Neuronal stem cell (in vitro differentiated cells): Measurements from ENCODE around the gene AFF3.

Experiments
- DNase-seq: peaks from one replicate; pipeline ENCODE4 v3.0.0-alpha.2; 2013; ENCODE audit warnings: low spot score
- H2AFZ ChIP-seq: one replicate; pipeline ENCODE4 v1.6.1; 2013; ENCODE audit warnings: mild to moderate bottlenecking, low read length, inconsistent platforms
- H2AK5ac ChIP-seq: 2 replicates; pipeline ENCODE4 v1.6.1; 2013; ENCODE audit warnings: low read depth, mild to moderate bottlenecking, inconsistent platforms, low read length, moderate library complexity, mixed read lengths
- H2BK120ac ChIP-seq: 2 replicates; pipeline ENCODE4 v1.6.1; 2013; ENCODE audit warnings: low read depth, mild to moderate bottlenecking, inconsistent platforms, low read length, moderate library complexity, mixed read lengths
- H2BK12ac ChIP-seq: one replicate; pipeline ENCODE4 v1.6.1; 2013; ENCODE audit warnings: low read length, inconsistent platforms
- H2BK15ac ChIP-seq: 2 replicates; pipeline ENCODE4 v1.6.1; 2013; ENCODE audit warnings: mild to moderate bottlenecking, low read length, inconsistent platforms, mixed read lengths
- H2BK5ac ChIP-seq: one replicate; pipeline ENCODE4 v1.6.1; 2013; ENCODE audit warnings: inconsistent platforms, mild to moderate bottlenecking, low read length, moderate library complexity
- H3K14ac ChIP-seq: one replicate; pipeline ENCODE4 v1.6.1; 2013; ENCODE audit warnings: low read length, inconsistent platforms
- H3K18ac ChIP-seq: 2 replicates; pipeline ENCODE4 v1.6.1; 2013; ENCODE audit warnings: low read length, inconsistent platforms
- H3K23ac ChIP-seq: 2 replicates; pipeline ENCODE4 v1.6.1; 2013; ENCODE audit warnings: low read depth, mild to moderate bottlenecking, mixed read lengths, low read length, inconsistent platforms; ENCODE audit not compliant: poor library complexity
- H3K27ac ChIP-seq: replicated peaks from 3 replicates; pipeline ENCODE4 v1.5.1; 2013; ENCODE audit warnings: low read length, inconsistent platforms
- H3K27me3 ChIP-seq, 3 experiments: 2 replicates each; pipeline ENCODE4 v1.6.1; 2013; ENCODE audit warnings: low read length in 3 of 3, mild to moderate bottlenecking in 2 of 3, inconsistent platforms in 1 of 3, low read depth in 1 of 3, mixed read lengths in 1 of 3, moderate library complexity in 1 of 3; ENCODE audit not compliant: control insufficient read depth in 3 of 3, insufficient read depth in 3 of 3
- H3K36me3 ChIP-seq, 2 donors: replicated peaks in 1 of 2; 2 replicates each; pipeline ENCODE4 v1.6.1; 2013; ENCODE audit warnings: low read length in 2 of 2; ENCODE audit not compliant: control insufficient read depth in 2 of 2, insufficient read depth in 2 of 2
- H3K4ac ChIP-seq: 2 replicates; pipeline ENCODE4 v1.6.1; 2013; ENCODE audit warnings: inconsistent platforms, mild to moderate bottlenecking, low read length, moderate library complexity
- H3K4me1 ChIP-seq, 2 donors: 1 replicate in 1 of 2; 2 replicates in 1 of 2; pipeline ENCODE4 v1.6.1; 2013; ENCODE audit warnings: low read length in 2 of 2, low read depth in 1 of 2; ENCODE audit not compliant: control insufficient read depth in 2 of 2, insufficient read depth in 1 of 2
- H3K4me2 ChIP-seq: one replicate; pipeline ENCODE4 v1.6.1; 2013; ENCODE audit warnings: mild to moderate bottlenecking, low read length, inconsistent platforms; ENCODE audit not compliant: insufficient read depth, poor library complexity, severe bottlenecking
- H3K4me3 ChIP-seq, 2 donors: 2 replicates each; pipeline ENCODE4 v1.5.1; 2013; ENCODE audit warnings: low read length in 2 of 2, mild to moderate bottlenecking in 2 of 2, inconsistent platforms in 1 of 2, moderate library complexity in 1 of 2
- H3K79me1 ChIP-seq: one replicate; pipeline ENCODE4 v1.6.1; 2013; ENCODE audit warnings: low read depth, mild to moderate bottlenecking, inconsistent platforms, low read length, moderate library complexity
- H3K9ac ChIP-seq: one replicate; pipeline ENCODE4 v1.6.1; 2013; ENCODE audit warnings: mild to moderate bottlenecking, low read depth, low read length, inconsistent platforms; ENCODE audit not compliant: poor library complexity
- H3K9me3 ChIP-seq, 2 donors: replicated peaks in 1 of 2; 2 replicates each; pipeline versions ENCODE3 to v1.6.1; 2013; ENCODE audit warnings: low read length in 2 of 2, mild to moderate bottlenecking in 2 of 2, inconsistent platforms in 1 of 2, low read depth in 1 of 2, mixed read lengths in 1 of 2, moderate library complexity in 1 of 2; ENCODE audit not compliant: control insufficient read depth in 2 of 2, insufficient read depth in 1 of 2
- H4K8ac ChIP-seq: one replicate; pipeline ENCODE4 v1.6.1; 2013; ENCODE audit warnings: low read depth, mild to moderate bottlenecking, inconsistent platforms, low read length, moderate library complexity
- H4K91ac ChIP-seq: one replicate; pipeline ENCODE4 v1.6.1; 2013; ENCODE audit warnings: low read length, low read depth, mild to moderate bottlenecking, inconsistent platforms; ENCODE audit not compliant: poor library complexity
- WGBS, 2 donors: extraction: QIAGEN DNeasy Blood & Tissue Kit; methylation state at CpG; one replicate each; pipeline ENCODE4 v1.1.7; 2013; ENCODE audit warnings: missing lambda C conversion rate in 2 of 2, mixed read lengths in 1 of 2; ENCODE audit not compliant: insufficient read length in 2 of 2, insufficient replicate concordance in 1 of 2; ENCODE audit errors: extremely low coverage in 2 of 2; 5-methylcytosine and 5-hydroxymethylcytosine counted together

The AFF3 gene

DNA sequence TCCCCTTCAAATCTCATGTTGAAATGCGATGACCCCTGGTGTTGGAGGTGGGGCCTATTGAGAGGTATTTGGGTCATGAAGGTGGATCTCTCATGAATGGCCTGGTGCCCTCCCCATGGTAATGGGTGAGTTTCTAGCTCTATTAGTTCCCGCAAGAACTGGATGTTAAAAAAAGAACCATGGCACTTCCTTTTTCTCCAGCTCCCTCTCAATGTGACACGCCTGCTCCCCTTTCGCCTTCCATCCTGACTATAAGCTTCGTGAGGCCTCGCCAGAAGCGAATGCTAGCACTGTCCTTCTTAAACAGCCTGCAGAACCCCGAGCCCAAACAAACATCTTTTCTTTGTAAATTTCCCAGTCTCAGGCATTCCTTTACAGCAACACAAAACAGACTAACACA is 349.4 kb downstream of the AFF3 start:
- no peak overlapping the region for H3K9ac ChIP-seq
- no CpG with 5 or more reads among the region's 8 CpGs for WGBS, 2 donors
- H3K4me1 ChIP-seq = no peaks in the 10 kb centered on the region
- no peak overlapping the region for H2AFZ ChIP-seq
- H3K4me3 ChIP-seq = no peak overlapping the region
- H3K4me2 ChIP-seq = no peak overlapping the region
- DNase-seq = no peak
- no peaks in the 10 kb centered on the region for H3K36me3 ChIP-seq
- H4K8ac ChIP-seq = no peak overlapping the region
- no peak overlapping the region for H3K4ac ChIP-seq
- no peak overlapping the region for H3K27ac ChIP-seq
- H3K9me3 ChIP-seq = peaks cover 0 to 13% of the 10 kb centered on the region in 2 donors
- no peak overlapping the region for H3K14ac ChIP-seq
- no peak overlapping the region for H4K91ac ChIP-seq
- H2BK120ac ChIP-seq = no peak overlapping the region
- no peak overlapping the region for H3K23ac ChIP-seq
- H3K27me3 ChIP-seq = no peaks in the 10 kb centered on the region
- no peak overlapping the region for H2BK5ac ChIP-seq
- H2BK12ac ChIP-seq = no peak overlapping the region
- H3K79me1 ChIP-seq = no peaks in the 10 kb centered on the region
- no peak overlapping the region for H2BK15ac ChIP-seq
- no peak overlapping the region for H3K18ac ChIP-seq
- H2AK5ac ChIP-seq = no peak overlapping the region

DNA sequence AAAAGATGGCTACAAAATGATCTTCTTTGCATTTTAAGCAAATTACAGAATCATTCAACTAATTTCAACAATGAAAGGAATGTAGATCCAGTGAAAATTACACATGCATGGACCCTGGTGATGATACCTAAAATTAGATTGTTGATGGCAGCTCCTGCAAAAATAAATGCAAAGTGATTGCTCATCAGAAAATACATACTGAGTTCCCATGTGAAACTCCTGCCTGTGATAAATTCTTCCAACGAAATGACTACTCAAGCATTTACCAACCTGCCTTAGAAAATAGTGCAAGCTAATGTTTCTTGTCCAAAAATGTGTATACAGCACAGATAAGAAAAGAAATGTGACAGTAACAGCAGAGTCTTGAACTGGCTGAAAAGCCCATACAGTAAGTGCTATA is 352.5 kb downstream of the AFF3 start:
- WGBS, 2 donors = no CpG with 5 or more reads among the region's 1 CpG
- Histone ChIP-seq H3K4ac (no peak overlapping the region), H2BK120ac (no peak overlapping the region), H2AFZ (no peak overlapping the region), H3K4me2 (no peak overlapping the region), H4K8ac (no peak overlapping the region), H3K79me1 (no peaks in the 10 kb centered on the region), H2AK5ac (no peak overlapping the region), H3K9ac (no peak overlapping the region), H3K27ac (no peak overlapping the region), H3K36me3 (no peaks in the 10 kb centered on the region), H2BK5ac (no peak overlapping the region), H3K4me3 (no peak overlapping the region), H3K18ac (no peak overlapping the region), H3K9me3 (no peaks in the 10 kb centered on the region), H3K14ac (no peak overlapping the region), H2BK12ac (no peak overlapping the region), H3K4me1 (no peaks in the 10 kb centered on the region), H3K27me3 (no peaks in the 10 kb centered on the region), H2BK15ac (no peak overlapping the region), H4K91ac (no peak overlapping the region), H3K23ac (no peak overlapping the region)
- no peak for DNase-seq

DNA sequence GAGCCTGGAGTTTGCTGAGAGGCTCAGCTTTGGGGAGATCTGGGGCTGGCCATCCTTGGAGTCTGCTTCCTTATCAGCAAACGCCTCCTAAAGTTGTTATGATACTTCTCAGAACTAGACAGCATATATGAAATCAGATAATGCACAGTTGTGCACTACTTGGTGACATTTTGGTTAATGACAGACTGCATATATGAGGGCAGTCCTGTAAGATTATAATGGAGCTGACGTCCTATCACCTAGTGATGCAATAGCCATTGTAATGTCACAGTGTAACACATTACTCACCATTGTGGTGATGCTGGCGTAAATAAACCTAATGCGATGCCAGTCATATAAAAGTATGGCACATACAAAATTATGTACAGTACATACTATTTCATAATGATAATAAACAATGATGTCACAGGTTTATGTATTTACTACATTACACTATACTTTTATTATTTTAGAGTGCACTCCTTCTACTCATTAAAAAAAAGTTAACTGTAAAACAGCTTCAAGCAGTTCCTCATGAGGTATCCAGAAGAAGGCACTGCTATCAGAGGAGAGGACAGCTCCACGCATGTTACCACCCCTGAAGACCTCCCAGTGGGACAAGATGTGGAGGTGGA is 354.5 kb downstream of the AFF3 start:
- no peak overlapping the region for H3K4me3 ChIP-seq
- no peaks in the 10 kb centered on the region for H3K9me3 ChIP-seq
- no peak overlapping the region for H4K8ac ChIP-seq
- no peak overlapping the region for H2AFZ ChIP-seq
- no peak overlapping the region for H3K4ac ChIP-seq
- H3K9ac ChIP-seq = no peak overlapping the region
- no peak overlapping the region for H2BK15ac ChIP-seq
- H3K14ac ChIP-seq = no peak overlapping the region
- no peak overlapping the region for H2BK12ac ChIP-seq
- no peaks in the 10 kb centered on the region for H3K79me1 ChIP-seq
- H3K23ac ChIP-seq = no peak overlapping the region
- no peak overlapping the region for H3K18ac ChIP-seq
- no peak overlapping the region for H3K27ac ChIP-seq
- H2BK5ac ChIP-seq = no peak overlapping the region
- H3K27me3 ChIP-seq = no peaks in the 10 kb centered on the region
- H2BK120ac ChIP-seq = no peak overlapping the region
- H3K36me3 ChIP-seq = no peaks in the 10 kb centered on the region
- DNase-seq = no peak
- H3K4me1 ChIP-seq = no peaks in the 10 kb centered on the region
- H3K4me2 ChIP-seq = no peak overlapping the region
- WGBS, 2 donors = no CpG with 5 or more reads among the region's 5 CpGs
- H4K91ac ChIP-seq = no peak overlapping the region
- H2AK5ac ChIP-seq = no peak overlapping the region

DNA sequence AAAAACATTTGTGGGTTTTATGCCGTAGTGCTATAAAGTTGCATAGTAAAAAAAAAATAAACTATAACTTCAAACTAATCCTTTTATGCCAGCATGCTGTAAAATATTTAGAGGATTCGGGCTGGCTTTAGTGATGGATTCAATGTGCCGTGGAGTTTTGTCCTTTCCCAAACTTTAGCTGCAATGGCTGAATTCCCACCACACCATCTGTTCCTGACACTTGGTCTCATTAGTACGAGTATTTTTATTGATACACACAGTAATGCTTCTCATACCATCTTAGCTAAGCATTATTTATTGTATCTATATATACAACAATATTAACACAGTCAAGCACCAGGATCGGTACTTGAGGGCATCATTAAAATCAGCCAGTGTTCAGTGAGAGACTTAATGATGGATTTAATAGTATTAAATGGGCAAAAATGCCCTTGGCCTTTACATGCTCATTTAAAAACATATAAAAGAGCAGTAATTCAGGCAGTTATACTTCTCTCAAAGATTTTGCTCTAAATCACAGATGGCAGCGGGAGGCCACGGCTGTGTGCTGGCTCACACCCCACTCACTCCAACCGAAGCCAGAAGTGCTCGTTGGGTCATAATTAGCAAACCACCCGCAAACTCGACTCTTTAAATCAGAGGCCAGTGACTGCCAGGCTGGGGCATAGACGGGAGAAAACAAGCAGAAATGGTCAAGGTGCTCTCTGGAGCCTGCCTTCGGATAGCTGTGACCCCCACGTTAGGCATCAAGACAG is 355.6 kb downstream of the AFF3 start:
- Histone ChIP-seq H2BK12ac (no peak overlapping the region), H4K91ac (no peak overlapping the region), H2AK5ac (no peak overlapping the region), H3K4me2 (no peak overlapping the region), H3K27me3 (no peaks in the 10 kb centered on the region), H2BK5ac (no peak overlapping the region), H3K4ac (no peak overlapping the region), H3K18ac (no peak overlapping the region), H3K36me3 (no peaks in the 10 kb centered on the region), H3K14ac (no peak overlapping the region), H3K4me1 (no peaks in the 10 kb centered on the region), H2AFZ (no peak overlapping the region), H2BK120ac (no peak overlapping the region), H3K4me3 (no peak overlapping the region), H3K9ac (no peak overlapping the region), H3K79me1 (no peaks in the 10 kb centered on the region), H4K8ac (no peak overlapping the region), H2BK15ac (no peak overlapping the region), H3K23ac (no peak overlapping the region), H3K9me3 (no peaks in the 10 kb centered on the region), H3K27ac (no peak overlapping the region)
- DNase-seq = no peak
- WGBS, 2 donors = no CpG with 5 or more reads among the region's 14 CpGs
